HepG2 (cell line): Measurements from ENCODE around the gene TSGA10IP. TPM values are rescaled to one million over a fixed set of nuclear protein-coding genes. Genes with fewer than 3 reads are reported as not detected.

Source experiments
- EP300 ChIP-seq, 3 experiments: sonication (generic) in 1 of 3; formaldehyde crosslinking in 1 of 3; IDR thresholded peaks; 2 replicates each; pipeline versions ENCODE4 v1.5.1 to v1.6.1; 2011 to 2020; ENCODE audit warnings: low read depth in 2 of 3, low read length in 2 of 3, borderline replicate concordance in 1 of 3, improper control_type of control experiment in 1 of 3, mild to moderate bottlenecking in 1 of 3, missing genetic modification reagents in 1 of 3, moderate library complexity in 1 of 3
- GATAD2A ChIP-seq: IDR thresholded peaks from 2 replicates; pipeline ENCODE4 v1.6.1; 2016
- KMT2A ChIP-seq: sonication (generic); formaldehyde crosslinking; IDR thresholded peaks from 2 replicates; pipeline ENCODE4 v1.4.0; 2020; ENCODE audit warnings: missing genetic modification reagents
- MED1 ChIP-seq: sonication (generic); formaldehyde crosslinking; IDR thresholded peaks from 2 replicates; pipeline ENCODE4 v1.4.0; 2020; ENCODE audit warnings: missing genetic modification reagents
- PITX1 ChIP-seq: sonication (generic); formaldehyde crosslinking; IDR thresholded peaks from 2 replicates; pipeline ENCODE4 v1.5.1; 2020; ENCODE audit warnings: mild to moderate bottlenecking, missing genetic modification reagents
- POLR2G ChIP-seq: fragments of 200-400 bp; formaldehyde crosslinking; IDR thresholded peaks from 2 replicates; pipeline ENCODE4 v1.6.1; 2018; ENCODE audit warnings: mild to moderate bottlenecking, low read depth, low read length, moderate library complexity
- RAD21 ChIP-seq: fragments of 450-650 bp; formaldehyde crosslinking; IDR thresholded peaks from 2 replicates; pipeline ENCODE4 v1.5.0; 2020; ENCODE audit warnings: mild to moderate bottlenecking
- RARA ChIP-seq: IDR thresholded peaks from 2 replicates; pipeline ENCODE4 v1.6.1; 2016; ENCODE audit warnings: missing genetic modification reagents, missing compliant biosample characterization
- SKI ChIP-seq: fragments of 450-650 bp; IDR thresholded peaks from one replicate; pipeline ENCODE4 v1.6.1; 2018; ENCODE audit warnings: mild to moderate bottlenecking; ENCODE audit not compliant: partially characterized antibody
- TBX3 ChIP-seq: fragments of 450-650 bp; IDR thresholded peaks from 2 replicates; pipeline ENCODE4 v1.6.1; 2017; ENCODE audit warnings: antibody characterized with exemption, mild to moderate bottlenecking, inconsistent platforms, borderline replicate concordance
- ZMAT3 ChIP-seq: sonication (generic); formaldehyde crosslinking; conservative IDR thresholded peaks from 2 replicates; pipeline ENCODE4 v1.7.0; 2021; ENCODE audit warnings: missing genetic modification reagents
- ZNF547 ChIP-seq: sonication (generic); formaldehyde crosslinking; IDR thresholded peaks from 2 replicates; pipeline ENCODE4 v1.5.1; 2020; ENCODE audit warnings: mild to moderate bottlenecking, missing genetic modification reagents
- ZSCAN25 ChIP-seq: sonication (generic); formaldehyde crosslinking; IDR thresholded peaks from 2 replicates; pipeline ENCODE4 v1.8.0; 2022; ENCODE audit warnings: mild to moderate bottlenecking, missing genetic modification reagents
- polyA plus RNA-seq, 8 experiments: library from polyadenylated mRNA; depleted of rRNA in 3 of 8; stranded (reverse) in 7 of 8; unstranded in 1 of 8; fragments of >200 nt; fragmentation: Illumina TruSeq in 4 of 8; extraction: Trizol in 4 of 8; gene quantifications; 2 replicates each; pipeline versions ENCODE4 v1.2.1 to v1.2.3, GENCODE V29; 2011 to 2016; ENCODE audit warnings: low read depth in 4 of 8, missing spikeins in 1 of 8, mixed read lengths in 1 of 8; ENCODE audit not compliant: insufficient read depth in 1 of 8
- total RNA-seq, 5 experiments: library from RNA; depleted of rRNA; stranded (reverse); fragments of >200 nt; fragmentation: Illumina TruSeq; extraction: Trizol; gene quantifications; 2 replicates each; pipeline ENCODE4 v1.2.3, GENCODE V29; 2016; ENCODE audit warnings: low read depth in 1 of 5
- TF ChIP-seq, protein P1 (sequence below): sonication (generic); formaldehyde crosslinking; IDR thresholded peaks from 2 replicates; pipeline ENCODE4 v1.5.0; 2020; ENCODE audit warnings: mild to moderate bottlenecking, missing genetic modification reagents, borderline replicate concordance
- TF ChIP-seq, protein P2 (sequence below): sonication (generic); formaldehyde crosslinking; IDR thresholded peaks from 2 replicates; pipeline ENCODE4 v1.4.0; 2020; ENCODE audit warnings: mild to moderate bottlenecking, missing genetic modification reagents
- TF ChIP-seq, protein P3 (sequence below): sonication (generic); formaldehyde crosslinking; IDR thresholded peaks from 2 replicates; pipeline ENCODE4 v1.4.0; 2020; ENCODE audit warnings: missing genetic modification reagents
- TF ChIP-seq, protein P4 (sequence below): sonication (generic); formaldehyde crosslinking; IDR thresholded peaks from 2 replicates; pipeline ENCODE4 v1.4.0; 2020; ENCODE audit warnings: mild to moderate bottlenecking, missing genetic modification reagents

TSGA10IP gene
- total and polyA plus RNA-seq, 2 of the 13 experiments (the other 11 are each of a cell fraction or from before 2014, with no cell fraction given) = not detected

DNA sequence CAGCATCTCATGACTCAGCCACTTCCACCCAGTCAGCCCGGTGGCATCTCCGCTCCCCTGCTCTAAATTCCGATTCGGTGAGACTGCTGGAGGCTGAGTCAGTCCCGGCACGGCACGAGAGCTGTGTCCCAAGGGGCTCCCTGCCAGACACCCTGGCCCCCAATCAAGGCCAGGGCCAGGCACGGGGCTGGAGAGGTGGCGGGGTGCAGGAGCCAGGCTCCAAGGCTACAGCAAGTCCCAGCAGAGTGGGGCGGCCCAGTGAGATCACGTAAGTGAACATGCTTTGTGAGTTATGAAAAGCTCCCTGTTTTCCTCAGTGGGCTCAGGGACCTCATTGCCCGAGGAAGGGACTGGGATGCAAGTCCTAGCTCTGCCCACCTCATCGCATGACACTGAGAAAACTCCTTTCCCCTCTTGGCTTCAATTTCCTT, 29.4 kb upstream of the TSGA10IP start (continued):
- TF ChIP-seq, protein P1, sequence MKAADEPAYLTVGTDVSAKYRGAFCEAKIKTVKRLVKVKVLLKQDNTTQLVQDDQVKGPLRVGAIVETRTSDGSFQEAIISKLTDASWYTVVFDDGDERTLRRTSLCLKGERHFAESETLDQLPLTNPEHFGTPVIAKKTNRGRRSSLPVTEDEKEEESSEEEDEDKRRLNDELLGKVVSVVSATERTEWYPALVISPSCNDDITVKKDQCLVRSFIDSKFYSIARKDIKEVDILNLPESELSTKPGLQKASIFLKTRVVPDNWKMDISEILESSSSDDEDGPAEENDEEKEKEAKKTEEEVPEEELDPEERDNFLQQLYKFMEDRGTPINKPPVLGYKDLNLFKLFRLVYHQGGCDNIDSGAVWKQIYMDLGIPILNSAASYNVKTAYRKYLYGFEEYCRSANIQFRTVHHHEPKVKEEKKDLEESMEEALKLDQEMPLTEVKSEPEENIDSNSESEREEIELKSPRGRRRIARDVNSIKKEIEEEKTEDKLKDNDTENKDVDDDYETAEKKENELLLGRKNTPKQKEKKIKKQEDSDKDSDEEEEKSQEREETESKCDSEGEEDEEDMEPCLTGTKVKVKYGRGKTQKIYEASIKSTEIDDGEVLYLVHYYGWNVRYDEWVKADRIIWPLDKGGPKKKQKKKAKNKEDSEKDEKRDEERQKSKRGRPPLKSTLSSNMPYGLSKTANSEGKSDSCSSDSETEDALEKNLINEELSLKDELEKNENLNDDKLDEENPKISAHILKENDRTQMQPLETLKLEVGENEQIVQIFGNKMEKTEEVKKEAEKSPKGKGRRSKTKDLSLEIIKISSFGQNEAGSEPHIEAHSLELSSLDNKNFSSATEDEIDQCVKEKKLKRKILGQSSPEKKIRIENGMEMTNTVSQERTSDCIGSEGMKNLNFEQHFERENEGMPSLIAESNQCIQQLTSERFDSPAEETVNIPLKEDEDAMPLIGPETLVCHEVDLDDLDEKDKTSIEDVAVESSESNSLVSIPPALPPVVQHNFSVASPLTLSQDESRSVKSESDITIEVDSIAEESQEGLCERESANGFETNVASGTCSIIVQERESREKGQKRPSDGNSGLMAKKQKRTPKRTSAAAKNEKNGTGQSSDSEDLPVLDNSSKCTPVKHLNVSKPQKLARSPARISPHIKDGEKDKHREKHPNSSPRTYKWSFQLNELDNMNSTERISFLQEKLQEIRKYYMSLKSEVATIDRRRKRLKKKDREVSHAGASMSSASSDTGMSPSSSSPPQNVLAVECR = peak; percentile 18; the same call in 1 of the 2 replicates
- TF ChIP-seq TBX3 = peak; percentile 62; the same call in 1 of the 2 replicates
- TF ChIP-seq, protein P2, sequence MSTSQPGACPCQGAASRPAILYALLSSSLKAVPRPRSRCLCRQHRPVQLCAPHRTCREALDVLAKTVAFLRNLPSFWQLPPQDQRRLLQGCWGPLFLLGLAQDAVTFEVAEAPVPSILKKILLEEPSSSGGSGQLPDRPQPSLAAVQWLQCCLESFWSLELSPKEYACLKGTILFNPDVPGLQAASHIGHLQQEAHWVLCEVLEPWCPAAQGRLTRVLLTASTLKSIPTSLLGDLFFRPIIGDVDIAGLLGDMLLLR (CRISPR knock-in tag) = no peak
- TF ChIP-seq, protein P3, sequence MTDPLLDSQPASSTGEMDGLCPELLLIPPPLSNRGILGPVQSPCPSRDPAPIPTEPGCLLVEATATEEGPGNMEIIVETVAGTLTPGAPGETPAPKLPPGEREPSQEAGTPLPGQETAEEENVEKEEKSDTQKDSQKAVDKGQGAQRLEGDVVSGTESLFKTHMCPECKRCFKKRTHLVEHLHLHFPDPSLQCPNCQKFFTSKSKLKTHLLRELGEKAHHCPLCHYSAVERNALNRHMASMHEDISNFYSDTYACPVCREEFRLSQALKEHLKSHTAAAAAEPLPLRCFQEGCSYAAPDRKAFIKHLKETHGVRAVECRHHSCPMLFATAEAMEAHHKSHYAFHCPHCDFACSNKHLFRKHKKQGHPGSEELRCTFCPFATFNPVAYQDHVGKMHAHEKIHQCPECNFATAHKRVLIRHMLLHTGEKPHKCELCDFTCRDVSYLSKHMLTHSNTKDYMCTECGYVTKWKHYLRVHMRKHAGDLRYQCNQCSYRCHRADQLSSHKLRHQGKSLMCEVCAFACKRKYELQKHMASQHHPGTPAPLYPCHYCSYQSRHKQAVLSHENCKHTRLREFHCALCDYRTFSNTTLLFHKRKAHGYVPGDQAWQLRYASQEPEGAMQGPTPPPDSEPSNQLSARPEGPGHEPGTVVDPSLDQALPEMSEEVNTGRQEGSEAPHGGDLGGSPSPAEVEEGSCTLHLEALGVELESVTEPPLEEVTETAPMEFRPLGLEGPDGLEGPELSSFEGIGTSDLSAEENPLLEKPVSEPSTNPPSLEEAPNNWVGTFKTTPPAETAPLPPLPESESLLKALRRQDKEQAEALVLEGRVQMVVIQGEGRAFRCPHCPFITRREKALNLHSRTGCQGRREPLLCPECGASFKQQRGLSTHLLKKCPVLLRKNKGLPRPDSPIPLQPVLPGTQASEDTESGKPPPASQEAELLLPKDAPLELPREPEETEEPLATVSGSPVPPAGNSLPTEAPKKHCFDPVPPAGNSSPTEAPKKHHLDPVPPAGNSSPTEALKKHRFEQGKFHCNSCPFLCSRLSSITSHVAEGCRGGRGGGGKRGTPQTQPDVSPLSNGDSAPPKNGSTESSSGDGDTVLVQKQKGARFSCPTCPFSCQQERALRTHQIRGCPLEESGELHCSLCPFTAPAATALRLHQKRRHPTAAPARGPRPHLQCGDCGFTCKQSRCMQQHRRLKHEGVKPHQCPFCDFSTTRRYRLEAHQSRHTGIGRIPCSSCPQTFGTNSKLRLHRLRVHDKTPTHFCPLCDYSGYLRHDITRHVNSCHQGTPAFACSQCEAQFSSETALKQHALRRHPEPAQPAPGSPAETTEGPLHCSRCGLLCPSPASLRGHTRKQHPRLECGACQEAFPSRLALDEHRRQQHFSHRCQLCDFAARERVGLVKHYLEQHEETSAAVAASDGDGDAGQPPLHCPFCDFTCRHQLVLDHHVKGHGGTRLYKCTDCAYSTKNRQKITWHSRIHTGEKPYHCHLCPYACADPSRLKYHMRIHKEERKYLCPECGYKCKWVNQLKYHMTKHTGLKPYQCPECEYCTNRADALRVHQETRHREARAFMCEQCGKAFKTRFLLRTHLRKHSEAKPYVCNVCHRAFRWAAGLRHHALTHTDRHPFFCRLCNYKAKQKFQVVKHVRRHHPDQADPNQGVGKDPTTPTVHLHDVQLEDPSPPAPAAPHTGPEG (CRISPR knock-in tag) = no peak
- TF ChIP-seq MED1 (CRISPR knock-in tag) = 0 out of 2 replicates have a peak, but pooled peaks have one; percentile 23
- 0 out of 2 replicates have a peak, but pooled peaks have one; percentile 17 for TF ChIP-seq GATAD2A (CRISPR knock-in tag)
- TF ChIP-seq, protein P4, sequence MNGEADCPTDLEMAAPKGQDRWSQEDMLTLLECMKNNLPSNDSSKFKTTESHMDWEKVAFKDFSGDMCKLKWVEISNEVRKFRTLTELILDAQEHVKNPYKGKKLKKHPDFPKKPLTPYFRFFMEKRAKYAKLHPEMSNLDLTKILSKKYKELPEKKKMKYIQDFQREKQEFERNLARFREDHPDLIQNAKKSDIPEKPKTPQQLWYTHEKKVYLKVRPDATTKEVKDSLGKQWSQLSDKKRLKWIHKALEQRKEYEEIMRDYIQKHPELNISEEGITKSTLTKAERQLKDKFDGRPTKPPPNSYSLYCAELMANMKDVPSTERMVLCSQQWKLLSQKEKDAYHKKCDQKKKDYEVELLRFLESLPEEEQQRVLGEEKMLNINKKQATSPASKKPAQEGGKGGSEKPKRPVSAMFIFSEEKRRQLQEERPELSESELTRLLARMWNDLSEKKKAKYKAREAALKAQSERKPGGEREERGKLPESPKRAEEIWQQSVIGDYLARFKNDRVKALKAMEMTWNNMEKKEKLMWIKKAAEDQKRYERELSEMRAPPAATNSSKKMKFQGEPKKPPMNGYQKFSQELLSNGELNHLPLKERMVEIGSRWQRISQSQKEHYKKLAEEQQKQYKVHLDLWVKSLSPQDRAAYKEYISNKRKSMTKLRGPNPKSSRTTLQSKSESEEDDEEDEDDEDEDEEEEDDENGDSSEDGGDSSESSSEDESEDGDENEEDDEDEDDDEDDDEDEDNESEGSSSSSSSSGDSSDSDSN (CRISPR knock-in tag) = peak; percentile 16; the same call in 1 of the 2 replicates
- no peak for TF ChIP-seq ZNF547
- TF ChIP-seq POLR2G = peak; percentile 27; the same call in 1 of the 2 replicates
- TF ChIP-seq SKI = peak; percentile 42
- TF ChIP-seq PITX1 (CRISPR knock-in tag) = no peak
- peak; percentile 59 for TF ChIP-seq RARA (CRISPR knock-in tag)
- TF ChIP-seq KMT2A = no peak
- no peak for TF ChIP-seq ZMAT3 (CRISPR knock-in tag)
- TF ChIP-seq ZSCAN25 (CRISPR knock-in tag) = no peak
- TF ChIP-seq RAD21 = no peak
- peak in 1 of 2 experiments; percentile 28; a peak in 1 of 4 replicates for TF ChIP-seq EP300 (IDR thresholded peaks at IDR 0.05; ENCODE audit: low read depth in 2 of 2, low read length in 2 of 2)
- peak; percentile 41; the same call in 1 of the 2 replicates for TF ChIP-seq EP300 (CRISPR knock-in tag; IDR thresholded peaks at IDR 0.05; ENCODE audit: borderline replicate concordance)
